Activated T-helper 17 cell treated with anti-CD3 and anti-CD28 coated beads, Interleukin-2, amount 50 U/mL, for 72 hours (primary cell): Measurements from ENCODE around the gene MYO7A. TPM values are rescaled to one million over a fixed set of nuclear protein-coding genes. Genes with fewer than 3 reads are reported as not detected.
"Not testable (repeated sequence)": the region's sequence is repeated elsewhere in the genome, so short reads cannot be mapped to it uniquely, and the experiment has no call there.

Experiments used
- ATAC-seq: fragments of 150-1000 bp; cut with Tn5 transposase; replicated peaks from 2 replicates; pipeline ENCODE4 v1.10.0; 2021; ENCODE audit warnings: mild to moderate bottlenecking, moderate library complexity
- H3K27ac Mint-ChIP-seq: one replicate; pipeline ENCODE4 v1.8.0; 2022; ENCODE audit warnings: mixed read lengths
- H3K27me3 Mint-ChIP-seq: one replicate; pipeline ENCODE4 v1.8.0; 2022; ENCODE audit warnings: mixed read lengths
- H3K36me3 Mint-ChIP-seq: one replicate; pipeline ENCODE4 v1.8.0; 2022; ENCODE audit warnings: low read depth, mild to moderate bottlenecking, mixed read lengths
- H3K4me1 Mint-ChIP-seq: one replicate; pipeline ENCODE4 v1.8.0; 2022; ENCODE audit warnings: mixed read lengths
- H3K4me3 Mint-ChIP-seq: one replicate; pipeline ENCODE4 v1.8.0; 2022; ENCODE audit warnings: mild to moderate bottlenecking, mixed read lengths
- H3K9me3 Mint-ChIP-seq: one replicate; pipeline ENCODE4 v1.8.0; 2022; ENCODE audit warnings: mixed read lengths
- total RNA-seq, 2 donors: library from RNA; stranded (reverse); gene quantifications; one replicate each; pipeline ENCODE4 v1.2.3, GENCODE V29; 2022

The MYO7A gene
- total RNA-seq, 2 donors from 2014 or later = 0.95 to 4.0 TPM

DNA sequence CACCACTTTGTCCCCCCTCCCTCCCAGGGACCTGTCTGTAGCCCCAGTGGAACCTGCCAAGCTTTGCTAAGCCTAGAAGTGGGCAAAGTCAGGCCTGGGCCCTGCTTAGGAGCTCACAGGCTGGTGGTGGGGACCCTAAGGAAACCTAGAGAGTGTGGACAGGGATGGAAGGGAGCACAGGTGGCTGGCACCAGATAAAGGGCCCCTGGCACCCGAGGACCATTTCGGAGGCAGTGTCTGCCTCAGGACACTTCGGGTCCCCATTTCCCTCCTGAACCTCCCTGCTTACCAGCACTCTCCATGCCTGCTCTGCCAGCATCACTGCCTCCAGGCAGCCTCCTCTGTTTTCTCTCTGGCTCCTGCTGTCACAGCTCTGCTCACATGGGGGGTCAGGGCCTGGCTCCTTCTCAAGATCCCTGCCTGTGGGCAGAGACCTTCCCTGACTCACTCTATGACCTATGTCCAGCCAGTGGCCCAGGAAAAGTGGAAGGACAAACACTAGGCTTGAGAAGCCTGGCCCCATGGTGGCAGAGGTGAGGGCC, 39.0 kb upstream of the MYO7A start:
- Mint-ChIP-seq H3K4me3 (no peak overlapping the region), H3K9me3 (no peaks in the 10 kb centered on the region), H3K4me1 (peaks cover 4% of the 10 kb centered on the region), H3K36me3 (no peaks in the 10 kb centered on the region), H3K27ac (no peak overlapping the region), H3K27me3 (no peaks in the 10 kb centered on the region)
- no peak for ATAC-seq

DNA sequence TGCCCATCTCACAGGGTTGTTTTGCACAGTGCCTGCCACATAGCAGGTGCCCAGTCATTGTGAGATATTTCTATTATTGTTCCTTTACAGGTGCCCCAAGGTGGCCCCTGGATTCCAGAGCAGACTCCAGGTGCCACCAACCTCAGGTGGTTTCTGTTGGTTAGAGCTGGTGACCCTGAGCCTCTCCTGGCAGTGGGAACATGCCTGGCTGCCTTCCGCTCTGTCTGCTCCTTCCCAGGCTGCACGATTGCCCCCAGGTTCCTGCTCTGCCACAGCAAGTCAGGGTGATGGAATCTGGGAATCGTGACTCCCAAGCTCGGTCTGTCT, 38.0 kb upstream of the MYO7A start:
- Mint-ChIP-seq H3K27ac (no peak overlapping the region), H3K4me3 (no peak overlapping the region), H3K27me3 (no peaks in the 10 kb centered on the region), H3K9me3 (no peaks in the 10 kb centered on the region), H3K4me1 (peaks cover 4% of the 10 kb centered on the region), H3K36me3 (no peaks in the 10 kb centered on the region)
- no peak for ATAC-seq

DNA sequence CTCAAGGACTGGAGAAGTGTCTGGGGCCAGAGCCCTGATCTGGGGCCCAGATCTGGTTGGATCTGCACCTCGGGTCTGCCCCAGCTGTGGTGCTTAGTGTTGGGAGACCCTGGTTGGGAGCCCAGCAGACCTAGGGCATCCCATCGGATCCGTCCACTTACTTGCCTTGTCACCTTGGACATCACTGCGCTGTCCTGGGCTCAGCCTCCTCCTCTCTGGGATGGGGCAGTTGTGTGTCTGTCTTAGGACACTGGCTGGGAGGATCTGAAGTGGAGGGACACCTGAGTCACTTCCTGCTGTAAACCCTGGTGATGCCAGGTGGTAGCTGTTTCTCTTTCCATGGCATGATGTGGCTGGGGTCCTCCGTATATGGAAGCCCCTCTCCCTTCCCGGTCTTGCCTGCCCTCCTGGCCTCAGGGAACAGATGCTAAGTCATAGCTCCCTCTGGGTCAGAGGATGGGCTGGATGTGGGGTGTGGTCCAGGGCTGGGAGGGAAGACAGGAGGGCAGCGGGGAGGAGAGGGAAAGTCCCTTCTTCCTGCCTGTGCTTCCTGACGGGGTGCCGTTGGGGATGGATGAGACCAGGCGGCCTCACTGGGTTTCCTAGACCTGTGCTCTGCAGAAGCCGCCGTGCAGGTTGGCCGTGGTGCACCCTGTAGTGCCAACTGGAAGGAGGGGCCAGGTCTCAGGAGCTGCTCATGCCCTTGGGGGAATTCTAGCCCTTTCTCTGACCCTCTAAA, 37.5 kb upstream of the MYO7A start:
- Mint-ChIP-seq H3K9me3 (no peaks in the 10 kb centered on the region), H3K36me3 (no peaks in the 10 kb centered on the region)
- ATAC-seq = peak; percentile 9

DNA sequence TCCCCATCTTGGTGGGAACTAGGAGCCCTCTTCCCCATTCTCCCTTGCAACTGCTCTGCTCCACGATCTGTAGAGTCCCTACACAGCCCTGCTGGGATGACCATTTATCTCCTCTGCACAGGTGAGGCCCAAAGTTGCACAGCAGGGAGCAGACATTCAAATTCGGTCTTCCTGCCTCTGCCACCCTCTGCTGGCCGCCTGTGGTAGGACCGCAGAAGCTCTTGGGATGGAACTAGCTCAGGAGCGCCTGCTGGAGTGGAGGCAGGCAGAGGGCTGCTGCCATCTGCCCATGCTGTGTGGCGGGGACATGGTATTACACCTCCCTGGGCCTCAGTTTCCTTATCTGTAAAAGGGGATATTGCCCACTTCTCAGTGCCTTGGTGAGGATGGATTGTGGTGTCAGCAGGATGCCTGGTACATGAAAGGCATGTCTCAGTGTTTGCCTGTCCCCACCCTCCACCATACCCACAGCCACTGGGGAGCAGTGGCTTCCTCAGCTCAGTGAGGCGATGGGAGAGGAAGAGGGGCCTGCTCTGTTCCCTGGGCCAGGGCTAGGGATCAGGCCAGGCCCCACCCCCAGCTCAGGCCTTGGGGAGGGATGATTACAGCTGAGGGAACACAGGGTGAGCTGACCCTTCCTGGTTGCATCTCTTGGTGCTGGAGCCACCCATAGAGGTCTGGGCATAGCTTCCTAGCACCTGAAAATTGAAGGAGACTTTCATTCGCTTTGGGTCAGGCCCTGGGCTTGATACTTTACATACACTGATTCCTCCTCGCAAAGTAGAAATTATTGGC, 36.7 kb upstream of the MYO7A start:
- Mint-ChIP-seq H3K9me3 (no peaks in the 10 kb centered on the region), H3K4me3 (no peak overlapping the region), H3K27ac (no peak overlapping the region), H3K36me3 (no peaks in the 10 kb centered on the region), H3K4me1 (peaks cover 4% of the 10 kb centered on the region), H3K27me3 (no peaks in the 10 kb centered on the region)
- peak; percentile 93 for ATAC-seq

More for the DNA sequence above, 37.5 kb upstream of the MYO7A start:
- H3K27ac Mint-ChIP-seq = no peak overlapping the region
- H3K4me3 Mint-ChIP-seq = no peak overlapping the region
- H3K27me3 Mint-ChIP-seq = no peaks in the 10 kb centered on the region
- peaks cover 4% of the 10 kb centered on the region for H3K4me1 Mint-ChIP-seq

DNA sequence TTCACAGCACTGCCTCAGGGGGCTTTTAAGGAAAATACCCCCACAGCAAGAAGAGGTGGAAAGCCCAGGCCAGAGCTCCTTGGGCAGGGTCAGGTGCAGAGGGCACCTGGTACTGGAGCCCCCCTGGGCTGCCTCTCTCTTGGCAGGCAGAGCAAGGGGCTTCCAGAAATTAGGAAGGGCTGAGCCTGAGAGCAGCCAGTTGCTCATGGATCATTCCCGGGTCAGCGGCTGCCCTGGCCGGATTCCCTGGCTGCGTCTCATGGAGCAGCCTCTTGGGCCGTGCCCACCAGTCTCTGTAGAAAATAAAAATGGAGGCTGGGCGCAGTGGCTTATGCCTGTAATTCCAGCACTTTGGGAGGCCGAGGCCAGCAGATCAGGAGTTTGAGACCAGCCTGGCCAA, 35.7 kb upstream of the MYO7A start:
- Mint-ChIP-seq H3K27me3 (no peaks in the 10 kb centered on the region), H3K27ac (no peak overlapping the region), H3K4me1 (peaks cover 4% of the 10 kb centered on the region), H3K36me3 (no peaks in the 10 kb centered on the region), H3K9me3 (no peaks in the 10 kb centered on the region), H3K4me3 (no peak overlapping the region)
- ATAC-seq = no peak

DNA sequence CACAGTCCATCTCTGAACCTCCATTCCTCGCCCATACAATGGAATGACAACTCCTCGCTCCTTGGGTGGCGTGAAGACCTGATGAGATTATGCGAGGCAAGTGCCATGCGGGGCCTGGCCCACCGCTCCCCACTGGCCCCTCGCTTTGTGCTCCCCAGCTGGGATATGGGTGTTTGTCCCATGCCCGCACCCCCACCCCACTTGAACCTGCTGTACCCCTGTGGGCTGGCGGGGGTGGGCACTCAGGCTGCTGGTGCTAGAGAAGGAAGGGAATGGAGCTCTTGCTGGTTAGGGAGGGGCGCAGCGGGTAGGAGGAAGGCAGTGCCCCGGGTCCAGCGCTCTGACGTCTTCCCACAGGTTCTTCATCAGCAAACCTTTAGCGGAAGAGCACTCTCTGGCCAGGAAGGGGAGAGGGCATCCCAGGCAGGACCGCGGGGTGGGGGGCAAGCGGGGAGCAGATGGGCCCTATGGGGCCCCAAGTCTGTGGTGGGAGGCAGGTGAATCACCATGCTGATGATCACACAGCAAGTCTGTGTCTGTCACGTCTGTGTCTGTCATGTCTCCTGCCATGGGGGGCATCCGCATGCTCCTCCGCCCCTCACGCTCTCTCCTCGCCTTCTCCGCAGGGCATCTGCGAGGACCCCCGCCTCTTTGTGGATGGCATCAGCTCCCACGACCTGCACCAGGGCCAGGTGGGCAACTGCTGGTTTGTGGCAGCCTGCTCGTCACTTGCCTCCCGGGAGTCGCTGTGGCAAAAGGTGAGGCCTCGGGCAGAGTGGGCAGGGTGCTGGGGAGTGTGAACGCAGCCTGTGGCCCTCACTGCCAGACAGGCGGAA, 34.8 kb upstream of the MYO7A start:
- Mint-ChIP-seq H3K4me3 (no peak overlapping the region), H3K27me3 (no peaks in the 10 kb centered on the region), H3K36me3 (no peaks in the 10 kb centered on the region), H3K9me3 (no peaks in the 10 kb centered on the region), H3K27ac (no peak overlapping the region), H3K4me1 (peaks cover 4% of the 10 kb centered on the region)
- no peak for ATAC-seq

DNA sequence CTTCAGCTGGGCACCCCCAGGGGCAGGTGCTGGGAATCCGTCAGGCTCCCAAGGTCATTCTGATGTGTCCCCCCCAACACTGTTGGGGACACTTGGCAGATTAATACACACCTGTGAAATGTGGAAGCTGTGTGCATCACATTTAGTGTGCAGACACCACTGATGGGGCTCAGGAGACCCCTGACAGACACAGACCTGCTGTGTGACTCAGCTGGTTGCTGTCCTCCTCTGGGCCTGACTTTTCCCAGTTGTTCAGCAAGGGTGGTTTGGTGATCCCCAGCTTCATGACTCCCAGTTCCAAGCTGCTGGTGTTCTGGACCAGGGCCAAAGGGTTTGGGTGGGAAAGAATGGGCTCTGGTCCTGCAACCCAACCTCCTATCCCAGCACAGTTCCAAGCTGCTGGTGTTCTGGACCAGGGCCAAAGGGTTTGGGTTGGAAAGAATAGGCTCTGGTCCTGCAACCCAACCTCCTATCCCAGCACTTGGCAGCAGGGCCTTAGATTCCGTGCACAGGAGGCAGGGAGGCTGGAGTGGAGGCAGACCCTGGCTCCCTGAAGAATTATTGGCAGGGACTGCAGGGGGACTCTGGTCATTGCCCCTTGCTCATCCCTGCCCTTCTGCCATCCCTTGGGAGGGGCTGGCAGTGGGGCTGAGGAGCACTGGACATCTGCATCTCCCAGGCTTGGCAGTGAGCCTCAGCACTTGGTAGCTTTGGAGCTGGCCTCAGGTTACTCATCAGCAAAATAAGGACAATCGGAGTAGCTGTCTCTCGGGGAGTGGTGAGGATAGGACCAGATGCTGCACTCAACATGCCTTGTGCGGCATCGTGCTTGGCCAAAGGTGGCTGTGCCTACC, 33.8 kb upstream of the MYO7A start:
- Mint-ChIP-seq H3K9me3 (no peaks in the 10 kb centered on the region), H3K27ac (no peak overlapping the region), H3K36me3 (no peaks in the 10 kb centered on the region), H3K4me3 (no peak overlapping the region), H3K27me3 (no peaks in the 10 kb centered on the region), H3K4me1 (peaks cover 4% of the 10 kb centered on the region)
- ATAC-seq = no peak

DNA sequence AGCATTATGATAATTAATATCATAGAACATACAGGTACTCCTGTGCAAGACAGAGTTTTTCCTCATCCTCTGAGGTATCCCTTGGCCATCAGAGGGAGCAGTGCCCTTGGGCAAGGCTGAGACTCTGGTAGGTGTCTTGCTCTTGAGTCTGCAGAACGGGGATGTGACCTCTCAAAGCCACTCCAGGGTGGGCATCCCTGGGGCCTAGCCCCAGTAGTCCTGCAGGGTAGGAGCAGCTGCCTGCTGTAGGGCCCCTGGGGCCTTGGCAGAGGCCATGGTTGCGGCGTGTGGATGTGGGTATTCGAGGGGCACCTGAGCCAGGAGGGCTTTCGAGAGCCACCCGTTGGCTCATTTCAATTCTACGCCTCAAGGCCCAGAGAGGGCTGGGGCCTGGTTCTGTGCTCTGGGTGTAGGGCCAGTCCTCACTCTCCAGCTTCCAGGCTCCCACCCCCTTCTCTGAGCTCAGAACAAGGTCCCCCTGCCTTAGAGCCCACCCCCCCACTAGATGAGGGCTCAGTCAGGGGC, 33.1 kb upstream of the MYO7A start:
- peaks cover 4% of the 10 kb centered on the region for H3K4me1 Mint-ChIP-seq
- no peaks in the 10 kb centered on the region for H3K36me3 Mint-ChIP-seq
- H3K9me3 Mint-ChIP-seq = no peaks in the 10 kb centered on the region
- no peak for ATAC-seq
- H3K4me3 Mint-ChIP-seq = no peak overlapping the region
- H3K27me3 Mint-ChIP-seq = no peaks in the 10 kb centered on the region
- no peak overlapping the region for H3K27ac Mint-ChIP-seq

DNA sequence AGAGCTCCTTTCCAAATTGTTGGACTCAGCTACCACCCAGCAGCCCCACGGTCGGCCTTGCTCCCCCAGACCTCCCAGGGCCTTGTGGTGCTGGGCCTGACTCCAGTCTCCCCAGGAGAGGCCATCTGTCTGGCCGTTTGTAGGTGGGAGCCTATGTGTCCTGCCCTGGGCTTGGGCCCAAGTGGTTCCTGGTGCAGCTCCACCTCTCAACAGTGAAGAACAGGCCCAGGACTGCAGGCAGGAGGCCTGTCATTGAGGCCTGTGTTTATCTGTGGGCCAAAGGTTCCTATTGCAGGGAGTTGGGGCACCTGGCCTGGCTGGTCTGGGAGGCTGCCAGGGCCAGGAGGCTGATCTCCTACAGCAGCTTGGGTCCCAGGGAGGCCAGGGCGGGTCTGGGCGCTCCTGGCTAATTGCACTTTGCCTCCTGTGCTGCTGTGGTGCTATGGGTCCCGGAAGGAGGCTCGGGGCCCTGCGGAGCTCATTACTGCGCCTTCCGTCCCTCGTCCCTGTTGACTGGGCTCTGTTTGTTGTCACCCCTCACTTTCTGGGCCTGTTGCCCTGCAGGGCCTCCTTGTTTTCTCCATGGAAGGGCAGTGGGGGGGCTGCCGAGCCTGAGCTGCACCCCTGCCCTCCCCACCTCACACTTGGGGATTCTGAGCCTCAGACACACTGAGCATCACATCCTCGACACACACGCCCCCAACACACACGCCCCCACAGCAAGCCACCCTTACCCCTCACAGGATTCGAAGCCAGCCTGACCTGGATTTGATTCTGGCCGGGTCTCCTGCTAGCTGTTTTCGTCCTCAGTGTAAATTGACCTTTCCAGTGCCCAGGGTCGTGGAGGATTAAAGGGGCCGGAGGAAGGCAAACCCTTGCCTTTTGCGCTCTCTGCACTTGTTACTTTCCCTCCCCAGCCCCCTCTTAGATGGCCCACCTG, 32.2 kb upstream of the MYO7A start:
- H3K27me3 Mint-ChIP-seq = no peaks in the 10 kb centered on the region
- H3K4me1 Mint-ChIP-seq = peaks cover 4% of the 10 kb centered on the region
- no peak for ATAC-seq
- no peak overlapping the region for H3K27ac Mint-ChIP-seq
- H3K9me3 Mint-ChIP-seq = no peaks in the 10 kb centered on the region
- no peak overlapping the region for H3K4me3 Mint-ChIP-seq
- no peaks in the 10 kb centered on the region for H3K36me3 Mint-ChIP-seq

DNA sequence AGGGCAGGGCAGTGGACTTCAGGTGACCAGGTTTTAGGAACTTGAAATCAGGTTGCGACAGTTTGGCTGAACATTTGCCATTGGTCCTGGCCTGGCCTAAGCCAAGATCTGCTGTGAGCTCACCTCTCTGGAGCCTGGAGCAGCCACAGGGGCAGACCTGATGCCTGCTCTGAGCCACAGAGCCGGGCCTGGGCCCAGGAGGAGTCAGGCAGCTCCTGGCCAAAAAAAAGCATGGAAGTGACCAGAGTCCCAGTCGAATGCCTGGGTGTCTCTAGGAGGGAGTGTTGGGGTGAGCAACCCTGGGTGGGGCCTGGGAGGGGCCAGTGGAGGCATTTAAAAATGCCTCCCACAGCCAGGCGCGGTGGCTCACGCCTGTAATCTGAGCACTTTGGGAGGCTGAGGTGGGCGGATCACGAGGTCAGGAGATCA, 31.4 kb upstream of the MYO7A start:
- Mint-ChIP-seq H3K27ac (no peak overlapping the region), H3K9me3 (no peaks in the 10 kb centered on the region), H3K27me3 (no peaks in the 10 kb centered on the region), H3K4me1 (no peaks in the 10 kb centered on the region), H3K4me3 (no peak overlapping the region), H3K36me3 (no peaks in the 10 kb centered on the region)
- ATAC-seq = no peak

DNA sequence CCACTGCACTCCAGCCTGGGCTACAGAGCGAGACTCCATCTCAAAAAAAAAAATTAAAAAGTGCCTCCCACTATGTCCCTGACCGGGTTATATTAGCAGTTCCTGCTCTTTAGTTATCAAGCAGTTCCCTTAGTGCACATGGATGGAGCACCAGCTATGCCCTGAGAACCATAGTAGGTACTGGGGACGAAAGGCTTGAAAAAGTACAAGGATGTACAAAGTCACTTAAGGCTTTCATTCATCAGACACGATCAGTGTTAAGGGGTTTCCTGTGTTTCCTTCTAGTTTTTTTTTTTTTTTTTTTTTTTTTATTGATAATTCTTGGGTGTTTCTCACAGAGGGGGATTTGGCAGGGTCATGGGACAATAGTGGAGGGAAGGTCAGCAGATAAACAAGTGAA, 30.9 kb upstream of the MYO7A start:
- H3K36me3 Mint-ChIP-seq, H3K27ac Mint-ChIP-seq, H3K4me3 Mint-ChIP-seq, ATAC-seq, H3K4me1 Mint-ChIP-seq, H3K9me3 Mint-ChIP-seq, H3K27me3 Mint-ChIP-seq: not testable (repeated sequence)

DNA sequence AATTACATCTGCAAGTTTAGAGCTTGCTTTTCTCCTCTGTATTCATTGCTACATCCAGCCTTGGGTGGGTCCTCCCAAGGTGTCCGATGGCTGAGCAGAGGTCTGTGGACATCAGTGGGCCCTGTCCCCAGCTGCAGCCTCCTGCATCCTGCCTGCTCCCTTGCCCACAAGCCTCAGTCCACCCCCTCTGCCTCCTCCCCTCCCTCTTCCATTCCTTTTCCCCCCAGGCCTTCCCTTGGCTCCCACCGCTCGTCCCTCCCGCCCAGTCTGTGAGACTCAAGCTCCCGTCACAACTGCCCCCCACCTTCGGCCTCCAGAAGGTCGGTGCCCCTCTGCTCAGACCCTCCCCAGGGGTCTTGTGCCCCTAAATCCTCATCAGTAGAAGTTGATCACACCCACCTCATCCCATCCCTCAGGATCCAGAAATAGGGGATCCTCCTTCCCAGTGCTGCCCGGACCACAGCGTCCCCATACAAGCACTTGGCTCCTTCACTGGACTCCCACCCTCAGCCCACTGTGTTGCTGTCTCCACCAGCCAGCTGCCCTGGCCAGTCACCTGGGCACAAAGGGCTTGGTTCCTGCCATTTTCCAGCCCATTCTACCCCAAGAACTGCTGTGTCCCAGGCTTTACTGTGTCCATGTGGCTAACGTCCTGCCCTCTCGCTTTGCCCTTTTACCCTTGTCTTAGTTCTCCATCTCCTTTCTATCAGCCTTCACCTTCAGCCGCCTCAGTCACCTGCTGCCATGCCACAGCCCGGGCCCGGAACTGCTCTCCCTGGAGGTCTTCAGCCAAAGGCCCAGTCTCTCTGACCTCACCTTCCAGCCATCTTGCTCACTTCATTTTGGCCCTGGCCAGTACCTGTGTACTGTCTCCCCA, 27.6 kb upstream of the MYO7A start:
- H3K9me3 Mint-ChIP-seq = no peaks in the 10 kb centered on the region
- no peaks in the 10 kb centered on the region for H3K36me3 Mint-ChIP-seq
- no peak overlapping the region for H3K27ac Mint-ChIP-seq
- H3K27me3 Mint-ChIP-seq = no peaks in the 10 kb centered on the region
- no peaks in the 10 kb centered on the region for H3K4me1 Mint-ChIP-seq
- H3K4me3 Mint-ChIP-seq = no peak overlapping the region
- no peak for ATAC-seq
